HepG2 (cell line): ENCODE measurements around the gene ZBED5. TPM values are rescaled to one million over a fixed set of nuclear protein-coding genes. Genes with fewer than 3 reads are reported as not detected.

Source experiments
- ATAC-seq: fragments of 200-7000 bp; cut with Tn5 transposase; 3 replicates; pipeline ENCODE4 v1.9.1; 2020; ENCODE audit warnings: mild to moderate bottlenecking, moderate library complexity
- BruUV-seq: library from RNA; stranded (reverse); fragments of 400-500 nt; replicated peaks from 2 replicates; lab custom pipeline; 2021; lab: Mats Ljungman, UMichigan
- CTCF ChIA-PET: fragments of 300-600 bp; formaldehyde crosslinking; extraction: SDS; loops from one replicate; lab custom pipeline; 2021; ENCODE audit warnings: low total read pairs, inconsistent platforms, low intra/inter-chr PET ratio; lab: Yijun Ruan, JAX
- POLR2A ChIA-PET: fragments of 350-600 bp; sonication (Branson Sonifier 250); formaldehyde crosslinking; loops from one replicate; lab custom pipeline; 2020; ENCODE audit warnings: antibody characterized with exemption, inconsistent platforms; lab: Yijun Ruan, JAX
- DNase-seq: peaks from one replicate; pipeline ENCODE4 v3.0.0-alpha.2; 2015; ENCODE audit warnings: low spot score
- FAIRE-seq: peaks from 3 replicates; lab custom pipeline; 2011; peaks lifted over from hg19 to GRCh38; lab: Jason Lieb, UNC
- H2AFZ ChIP-seq: one replicate; pipeline ENCODE4 v1.6.1; 2011; ENCODE audit warnings: low read length, inconsistent platforms
- H3K27ac ChIP-seq: fragments of 300-600 bp; 3 replicates; pipeline ENCODE4 v1.8.0; 2011; ENCODE audit warnings: mixed run types, mild to moderate bottlenecking, mixed read lengths, low read length, inconsistent platforms; ENCODE audit not compliant: insufficient read depth; ENCODE audit errors: extremely low read length
- H3K27me3 ChIP-seq, 2 experiments: fragments of 200-600 bp in 1 of 2; 2 replicates in 1 of 2; 3 replicates in 1 of 2; pipeline versions ENCODE4 v1.6.0 to v1.8.0; 2011; ENCODE audit warnings: low read length in 2 of 2, mild to moderate bottlenecking in 2 of 2, moderate library complexity in 2 of 2, inconsistent platforms in 1 of 2; ENCODE audit not compliant: insufficient read depth in 2 of 2, control insufficient read depth in 1 of 2
- H3K36me3 ChIP-seq, 2 experiments: fragments of 200-600 bp in 1 of 2; replicated peaks in 1 of 2; 2 replicates in 1 of 2; 3 replicates in 1 of 2; pipeline versions ENCODE4 v1.5.1 to v1.8.0; 2011; ENCODE audit warnings: low read length in 2 of 2, inconsistent platforms in 1 of 2; ENCODE audit not compliant: insufficient read depth in 2 of 2, control insufficient read depth in 1 of 2
- H3K4me1 ChIP-seq: 2 replicates; pipeline ENCODE4 v1.5.1; 2012; ENCODE audit warnings: low read length, inconsistent platforms; ENCODE audit not compliant: insufficient read depth
- H3K4me2 ChIP-seq: 2 replicates; pipeline ENCODE4 v1.6.0; 2011; ENCODE audit warnings: low read depth, low read length, inconsistent platforms
- H3K4me3 ChIP-seq, 3 experiments: fragments of 200-600 bp in 1 of 3; sonication (generic), shearing (Covaris generic) in 1 of 3; replicated peaks in 1 of 3; 2 replicates each; pipeline ENCODE4 v1.5.1; 2011 to 2016; ENCODE audit warnings: low read length in 3 of 3, inconsistent platforms in 2 of 3, low read depth in 2 of 3, mild to moderate bottlenecking in 2 of 3, control low read depth in 1 of 3, mixed read lengths in 1 of 3; ENCODE audit not compliant: insufficient read depth in 1 of 3
- H3K79me2 ChIP-seq: one replicate; pipeline ENCODE4 v1.6.1; 2011; ENCODE audit warnings: low read length, inconsistent platforms; ENCODE audit not compliant: insufficient read depth
- H3K9ac ChIP-seq: 2 replicates; pipeline ENCODE4 v1.6.0; 2011; ENCODE audit warnings: mild to moderate bottlenecking, low read depth, low read length, inconsistent platforms; ENCODE audit not compliant: insufficient read depth
- H3K9me3 ChIP-seq: 2 replicates; pipeline ENCODE4 v1.5.1; 2012; ENCODE audit warnings: mild to moderate bottlenecking, low read length
- H4K20me1 ChIP-seq: 2 replicates; pipeline ENCODE4 v1.6.0; 2011; ENCODE audit warnings: inconsistent platforms, mild to moderate bottlenecking, low read length, moderate library complexity; ENCODE audit not compliant: insufficient read depth
- ELF1 ChIP-seq: sonication (generic); formaldehyde crosslinking; IDR thresholded peaks from 2 replicates; pipeline ENCODE4 v1.4.0; 2020; ENCODE audit warnings: missing genetic modification reagents
- ELF3 ChIP-seq: IDR thresholded peaks from 2 replicates; pipeline ENCODE4 v1.6.1; 2016; ENCODE audit warnings: missing genetic modification reagents, missing compliant biosample characterization
- ELF4 ChIP-seq: sonication (generic); formaldehyde crosslinking; IDR thresholded peaks from 2 replicates; pipeline ENCODE4 v1.5.0; 2020; ENCODE audit warnings: missing genetic modification reagents, mild to moderate bottlenecking, moderate library complexity, borderline replicate concordance
- FOXM1 ChIP-seq: sonication (generic); formaldehyde crosslinking; IDR thresholded peaks from 2 replicates; pipeline ENCODE4 v1.5.0; 2020; ENCODE audit warnings: missing genetic modification reagents
- GABPA ChIP-seq, 2 experiments: IDR thresholded peaks; 2 replicates each; pipeline ENCODE4 v1.6.1; 2011 to 2016; ENCODE audit warnings: low read depth in 2 of 2, low read length in 1 of 2, missing biosample characterization in 1 of 2, missing genetic modification characterization in 1 of 2
- HINFP ChIP-seq: sonication (generic); formaldehyde crosslinking; IDR thresholded peaks from 2 replicates; pipeline ENCODE4 v1.4.0; 2020; ENCODE audit warnings: low read depth, mild to moderate bottlenecking, missing genetic modification reagents
- HNRNPH1 ChIP-seq: fragments of 200-400 bp; formaldehyde crosslinking; optimal IDR thresholded peaks from 2 replicates; pipeline ENCODE3; 2017; ENCODE audit warnings: mild to moderate bottlenecking, low read depth, low read length
- KLF13 ChIP-seq: sonication (generic); formaldehyde crosslinking; IDR thresholded peaks from 2 replicates; pipeline ENCODE4 v1.4.0; 2020; ENCODE audit warnings: mild to moderate bottlenecking, missing genetic modification reagents
- KLF9 ChIP-seq: IDR thresholded peaks from 2 replicates; pipeline ENCODE4 v1.6.1; 2016; ENCODE audit warnings: low read depth
- NR2F1 ChIP-seq, 2 experiments: fragments of 450-650 bp in 1 of 2; formaldehyde crosslinking in 1 of 2; IDR thresholded peaks; 2 replicates each; pipeline versions ENCODE4 v1.5.0 to v1.6.1; 2016 to 2020; ENCODE audit warnings: mild to moderate bottlenecking in 1 of 2, missing compliant biosample characterization in 1 of 2, missing genetic modification reagents in 1 of 2, moderate library complexity in 1 of 2
- SMC3 ChIP-seq: IDR thresholded peaks from 2 replicates; pipeline ENCODE4 v1.6.1; 2011; ENCODE audit warnings: low read length, improper control_type of control experiment
- SOX6 ChIP-seq, 2 experiments: fragments of 450-650 bp in 1 of 2; sonication (generic) in 1 of 2; formaldehyde crosslinking in 1 of 2; IDR thresholded peaks; 2 replicates each; pipeline versions ENCODE4 v1.4.0 to v1.6.1; 2017 to 2020; ENCODE audit warnings: antibody characterized with exemption in 1 of 2, mild to moderate bottlenecking in 1 of 2, missing genetic modification reagents in 1 of 2
- TAF15 ChIP-seq: fragments of 200-400 bp; formaldehyde crosslinking; IDR thresholded peaks from one replicate; pipeline ENCODE4 v1.6.1; 2018; ENCODE audit warnings: mild to moderate bottlenecking, low read depth, low read length; ENCODE audit not compliant: poor library complexity, severe bottlenecking
- TBL1XR1 ChIP-seq: fragments of 150-350 bp; IDR thresholded peaks from 2 replicates; pipeline ENCODE4 v1.6.1; 2014; ENCODE audit warnings: borderline replicate concordance, low read length; ENCODE audit not compliant: partially characterized antibody
- TCF7L2 ChIP-seq: IDR thresholded peaks from 2 replicates; pipeline ENCODE4 v1.6.1; 2011; ENCODE audit warnings: mild to moderate bottlenecking, low read depth, low read length, moderate library complexity
- ZBTB34 ChIP-seq: sonication (generic); formaldehyde crosslinking; IDR thresholded peaks from 2 replicates; pipeline ENCODE4 v1.8.0; 2022; ENCODE audit warnings: mild to moderate bottlenecking, missing genetic modification reagents
- ZFP90 ChIP-seq: sonication (generic); formaldehyde crosslinking; IDR thresholded peaks from 2 replicates; pipeline ENCODE4 v1.8.0; 2022; ENCODE audit warnings: missing genetic modification reagents, mild to moderate bottlenecking, inconsistent platforms, borderline replicate concordance
- ZFX ChIP-seq: sonication (generic); formaldehyde crosslinking; IDR thresholded peaks from 2 replicates; pipeline ENCODE4 v1.4.0; 2020; ENCODE audit warnings: mild to moderate bottlenecking, low read depth, missing genetic modification reagents, moderate library complexity
- ZNF33B ChIP-seq: sonication (generic); formaldehyde crosslinking; IDR thresholded peaks from 2 replicates; pipeline ENCODE4 v1.5.1; 2020; ENCODE audit warnings: mild to moderate bottlenecking, missing genetic modification reagents
- ZNF354B ChIP-seq: sonication (generic); formaldehyde crosslinking; IDR thresholded peaks from 2 replicates; pipeline ENCODE4 v1.8.0; 2022; ENCODE audit warnings: mild to moderate bottlenecking, missing genetic modification reagents
- ZNF550 ChIP-seq: sonication (generic); formaldehyde crosslinking; IDR thresholded peaks from 2 replicates; pipeline ENCODE4 v1.4.0; 2020; ENCODE audit warnings: mild to moderate bottlenecking, missing genetic modification reagents, borderline replicate concordance
- ZNF790 ChIP-seq: sonication (generic); formaldehyde crosslinking; IDR thresholded peaks from 2 replicates; pipeline ENCODE4 v1.8.0; 2022; ENCODE audit warnings: missing genetic modification reagents, mild to moderate bottlenecking, borderline replicate concordance
- WGBS: methylation state at CpG from one replicate; pipeline ENCODE4 v1.1.6; 2017; ENCODE audit warnings: low lambda C conversion rate; 5-methylcytosine and 5-hydroxymethylcytosine counted together
- in situ Hi-C: cut with HindIII; loops from 2 replicates; pipeline ENCODE4 v1.10.0; 2017; ENCODE audit warnings: low pct_unique_long_range_greater_than_20kb; ENCODE audit not compliant: extremely low pct_ligation_motif_present
- intact Hi-C: fragments of 100-400 bp; cut with micrococcal nuclease; formaldehyde crosslinking; loops from one replicate; pipeline ENCODE4 v1.10.0; 2022; ENCODE audit not compliant: unreplicated experiment
- polyA plus RNA-seq, 8 experiments: library from polyadenylated mRNA; depleted of rRNA in 3 of 8; stranded (reverse) in 7 of 8; unstranded in 1 of 8; fragments of >200 nt; fragmentation: Illumina TruSeq in 4 of 8; extraction: Trizol in 4 of 8; gene quantifications; 2 replicates each; pipeline versions ENCODE4 v1.2.1 to v1.2.3, GENCODE V29; 2011 to 2016; ENCODE audit warnings: low read depth in 4 of 8, missing spikeins in 1 of 8, mixed read lengths in 1 of 8; ENCODE audit not compliant: insufficient read depth in 1 of 8
- total RNA-seq, 5 experiments: library from RNA; depleted of rRNA; stranded (reverse); fragments of >200 nt; fragmentation: Illumina TruSeq; extraction: Trizol; gene quantifications; 2 replicates each; pipeline ENCODE4 v1.2.3, GENCODE V29; 2016; ENCODE audit warnings: low read depth in 1 of 5

Gene ZBED5
- total and polyA plus RNA-seq, 2 of the 13 experiments (the other 11 are each of a cell fraction or from before 2014, with no cell fraction given): 18.2 to 38.6 TPM

GRCh38 chr11:10878408-10879214 lies 20.8 kb upstream of the ZBED5 start:
- no peak overlapping the region for H3K9ac ChIP-seq
- TF ChIP-seq NR2F1 (CRISPR knock-in tag; IDR thresholded peaks at IDR 0.05) (no peak), GABPA (IDR thresholded peaks at IDR 0.05; ENCODE audit: low read depth, low read length) (no peak), GABPA (CRISPR knock-in tag; IDR thresholded peaks at IDR 0.05; ENCODE audit: low read depth) (no peak), TAF15 (no peak), ZNF790 (CRISPR knock-in tag) (no peak), KLF13 (CRISPR knock-in tag) (no peak), ZNF33B (CRISPR knock-in tag) (no peak), ZBTB34 (no peak), TCF7L2 (no peak), ELF3 (CRISPR knock-in tag) (peak; percentile 66; the same call in 1 of the 2 replicates), ZFP90 (CRISPR knock-in tag) (no peak), HNRNPH1 (no peak), SMC3 (peak; percentile 31; the same call in 1 of the 2 replicates), FOXM1 (CRISPR knock-in tag) (no peak), ELF4 (no peak), ZNF550 (CRISPR knock-in tag) (no peak), ZNF354B (CRISPR knock-in tag) (no peak), HINFP (CRISPR knock-in tag) (no peak), SOX6 (IDR thresholded peaks at IDR 0.05) (no peak), SOX6 (CRISPR knock-in tag; IDR thresholded peaks at IDR 0.05) (no peak), TBL1XR1 (no peak), KLF9 (CRISPR knock-in tag) (no peak), ZFX (no peak), ELF1 (CRISPR knock-in tag) (peak; percentile 46; the same call in 1 of the 2 replicates)

More at GRCh38 chr11:10878408-10879214, 20.8 kb upstream of the ZBED5 start:
- Histone ChIP-seq H3K9me3 (no peaks in the 10 kb centered on the region; the same call in 1 of the 2 replicates), H3K4me3 (no peak overlapping the region), H3K4me1 (no peaks in the 10 kb centered on the region), H3K27me3 (no peaks in the 10 kb centered on the region), H4K20me1 (no peaks in the 10 kb centered on the region), H3K27ac (no peak overlapping the region), H2AFZ (no peak overlapping the region), H3K4me2 (no peak overlapping the region), H3K36me3 (no peaks in the 10 kb centered on the region), H3K79me2 (no peaks in the 10 kb centered on the region)
- ChIA-PET POLR2A (interaction anchor here (0.8 to 1.3 kb wide), 2 partner anchors 21 to 70 kb away, joined by 3 to 4 read pairs; partner anchors contain the start of gene EIF4G2), CTCF (no interaction called here)
- in situ Hi-C loops: no loop called here
- BruUV-seq: no TSS peak
- DNase-seq (peak; percentile 58), ATAC-seq (peak; percentile 36; the same call in 1 of the 3 replicates), FAIRE-seq (no peak)
- 93% methylated on average over 7 of the region's 7 CpGs for WGBS
- intact Hi-C loops: no loop called here
